Adrenal gland (tissue), 5 donors: ENCODE results near the gene MED25.

ENCODE experiments used
- CTCF ChIP-seq, 6 experiments: fragments of 450-650 bp in 4 of 6; fragments of 200-600 bp in 2 of 6; sonication (generic) in 1 of 6; IDR thresholded peaks; 1 replicate in 5 of 6; 2 replicates in 1 of 6; pipeline versions ENCODE4 v1.5.1 to v1.8.0; 2016 to 2021; ENCODE audit warnings: antibody characterized with exemption in 6 of 6, mild to moderate bottlenecking in 2 of 6, moderate library complexity in 1 of 6
- POLR2A ChIP-seq, 2 donors: fragments of 450-650 bp; IDR thresholded peaks; one replicate each; pipeline ENCODE4 v1.6.1; 2017; ENCODE audit warnings: antibody characterized with exemption in 2 of 2, mild to moderate bottlenecking in 2 of 2, moderate library complexity in 1 of 2
- donor health status: DM: no; HTN: no; CAD: no.

- TF ChIP-seq CTCF (IDR thresholded peaks at IDR 0.05) (no peak), POLR2A (IDR thresholded peaks at IDR 0.05) (no peak)
Observed at GRCh38 chr19:49861541-49862378, 43.7 kb downstream of the MED25 start.
